ENCODE measurements around the gene VEPH1.

DNA sequence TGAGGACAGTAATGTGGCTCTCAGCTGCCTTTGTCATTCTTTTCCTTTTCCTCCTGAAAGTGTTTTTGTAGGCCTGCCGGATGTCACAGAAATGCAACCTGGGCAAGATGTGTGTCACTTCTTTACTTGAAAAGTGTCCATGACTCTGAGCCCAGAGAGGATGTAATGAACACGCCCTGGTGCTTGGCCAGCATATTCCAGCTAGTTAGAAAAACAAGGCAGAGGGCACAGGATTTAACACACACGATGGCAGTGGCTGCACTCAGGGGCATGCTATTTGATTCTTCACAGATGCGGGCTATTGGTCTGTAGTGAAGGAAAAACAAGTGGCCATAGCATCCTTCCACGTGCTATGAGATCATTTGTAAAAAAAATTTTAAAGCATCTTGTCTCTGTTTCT lies 96.8 kb downstream of the VEPH1 start:
- TF ChIP-seq, protein P1, sequence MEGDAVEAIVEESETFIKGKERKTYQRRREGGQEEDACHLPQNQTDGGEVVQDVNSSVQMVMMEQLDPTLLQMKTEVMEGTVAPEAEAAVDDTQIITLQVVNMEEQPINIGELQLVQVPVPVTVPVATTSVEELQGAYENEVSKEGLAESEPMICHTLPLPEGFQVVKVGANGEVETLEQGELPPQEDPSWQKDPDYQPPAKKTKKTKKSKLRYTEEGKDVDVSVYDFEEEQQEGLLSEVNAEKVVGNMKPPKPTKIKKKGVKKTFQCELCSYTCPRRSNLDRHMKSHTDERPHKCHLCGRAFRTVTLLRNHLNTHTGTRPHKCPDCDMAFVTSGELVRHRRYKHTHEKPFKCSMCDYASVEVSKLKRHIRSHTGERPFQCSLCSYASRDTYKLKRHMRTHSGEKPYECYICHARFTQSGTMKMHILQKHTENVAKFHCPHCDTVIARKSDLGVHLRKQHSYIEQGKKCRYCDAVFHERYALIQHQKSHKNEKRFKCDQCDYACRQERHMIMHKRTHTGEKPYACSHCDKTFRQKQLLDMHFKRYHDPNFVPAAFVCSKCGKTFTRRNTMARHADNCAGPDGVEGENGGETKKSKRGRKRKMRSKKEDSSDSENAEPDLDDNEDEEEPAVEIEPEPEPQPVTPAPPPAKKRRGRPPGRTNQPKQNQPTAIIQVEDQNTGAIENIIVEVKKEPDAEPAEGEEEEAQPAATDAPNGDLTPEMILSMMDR (conservative IDR thresholded peaks at IDR 0.05; ENCODE audit: low read depth, low read length): no peak
- TF ChIP-seq EZH2 (IDR thresholded peaks at IDR 0.05; ENCODE audit: borderline replicate concordance, low read depth, low read length, poor library complexity, severe bottlenecking): no peak

Measured in A673 (cell line).